Hypothalamus (tissue), 51 donors: ENCODE results near the gene CASP3.
"Not testable (repeated sequence)": the region's sequence is repeated elsewhere in the genome, so short reads cannot be mapped to it uniquely, and the experiment has no call there.

Source experiments
- DNase-seq, 51 donors: peaks; one replicate each; lab custom pipeline; 2025; lab: John Stamatoyannopoulos, UW

Gene CASP3

DNA sequence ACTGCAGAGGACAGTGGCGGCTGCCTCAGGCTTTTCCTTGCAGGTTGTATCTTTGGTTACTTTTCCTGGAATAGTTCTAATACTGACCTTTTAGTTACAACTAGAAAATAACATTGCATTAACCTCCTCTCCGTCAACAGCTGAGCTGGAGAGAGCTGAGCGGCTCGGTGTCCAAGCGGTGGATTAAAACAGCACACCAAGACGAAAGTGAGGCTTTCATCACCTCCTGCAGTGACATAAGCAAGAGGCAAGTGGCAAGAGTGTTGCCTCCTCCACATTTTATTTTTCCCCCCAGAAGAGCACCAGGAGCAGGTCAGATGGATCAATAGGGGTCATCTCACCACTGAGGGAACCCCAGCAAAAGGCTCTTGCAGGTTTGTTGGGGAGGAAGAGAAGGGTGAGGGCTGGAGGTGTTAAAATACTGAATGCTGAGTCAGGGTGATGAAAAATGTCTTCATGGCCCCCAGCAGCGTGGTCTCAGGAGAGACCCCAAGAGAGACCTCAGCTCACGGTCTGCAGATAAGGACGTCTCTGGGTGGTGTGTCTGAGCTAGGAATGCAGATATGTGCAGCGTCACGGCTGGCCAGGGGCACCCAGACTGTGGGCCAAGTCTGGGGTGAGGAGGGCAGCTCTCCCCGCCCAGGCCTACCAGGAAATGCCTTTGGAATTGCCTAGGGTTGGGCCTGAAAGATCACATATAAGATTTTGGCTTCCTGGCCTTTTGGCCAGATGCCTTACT is 50.3 kb downstream of the CASP3 start:
- DNase-seq: no peak

DNA sequence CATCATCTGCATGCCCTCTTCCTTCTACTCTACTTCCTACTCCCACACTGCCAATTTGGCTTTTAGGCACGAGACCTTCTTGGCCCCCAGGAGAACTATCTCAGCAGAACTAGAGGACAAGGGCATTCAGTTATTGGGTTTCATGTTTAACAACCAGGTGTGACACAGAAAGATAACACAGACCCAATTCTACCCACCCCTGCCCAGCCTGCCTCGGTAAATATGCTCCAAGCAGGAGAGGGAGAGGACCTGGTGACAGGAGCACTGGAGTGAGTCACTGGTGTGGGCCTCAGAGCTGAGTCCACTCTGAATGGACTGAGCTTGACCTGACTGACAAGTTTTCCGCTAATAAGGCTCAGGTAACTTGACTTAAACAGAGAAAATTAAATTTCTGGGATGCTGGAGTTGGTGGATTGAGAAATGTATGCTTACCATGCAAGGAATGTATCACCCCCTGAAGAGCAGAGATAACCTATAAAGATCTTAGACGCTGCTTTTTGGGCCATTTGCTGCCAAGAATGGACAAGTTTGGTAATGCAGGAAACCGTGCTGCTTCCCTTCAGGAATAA is 52.5 kb downstream of the CASP3 start:
- DNase-seq: no peak

DNA sequence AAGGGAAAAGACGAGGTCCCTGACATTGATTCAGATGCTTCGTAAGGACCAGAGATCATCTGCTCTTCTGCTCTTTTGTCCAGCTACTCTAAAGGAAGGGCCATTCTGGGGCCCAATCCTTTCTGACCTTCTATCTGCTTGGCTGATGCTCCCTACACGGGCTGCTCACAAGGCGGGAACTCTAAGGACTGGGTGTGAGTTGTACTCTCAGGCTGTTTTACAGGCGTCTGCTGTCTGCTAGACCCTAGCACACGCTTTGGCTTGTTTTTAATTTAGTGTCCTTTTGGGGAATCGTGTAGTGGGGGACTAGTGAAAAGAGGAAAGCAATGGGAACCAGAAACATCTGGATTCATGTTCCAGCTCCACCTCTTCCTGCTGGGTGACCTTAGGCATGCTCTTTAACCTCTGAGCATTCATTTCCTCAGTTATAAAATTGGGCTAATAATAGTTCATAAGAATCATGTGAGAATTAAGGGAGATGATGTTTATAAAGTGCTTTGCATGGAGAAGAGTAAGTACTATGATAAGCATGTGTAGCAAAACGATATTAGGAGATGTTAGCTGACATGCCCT is 53.1 kb downstream of the CASP3 start:
- DNase-seq: no peak

DNA sequence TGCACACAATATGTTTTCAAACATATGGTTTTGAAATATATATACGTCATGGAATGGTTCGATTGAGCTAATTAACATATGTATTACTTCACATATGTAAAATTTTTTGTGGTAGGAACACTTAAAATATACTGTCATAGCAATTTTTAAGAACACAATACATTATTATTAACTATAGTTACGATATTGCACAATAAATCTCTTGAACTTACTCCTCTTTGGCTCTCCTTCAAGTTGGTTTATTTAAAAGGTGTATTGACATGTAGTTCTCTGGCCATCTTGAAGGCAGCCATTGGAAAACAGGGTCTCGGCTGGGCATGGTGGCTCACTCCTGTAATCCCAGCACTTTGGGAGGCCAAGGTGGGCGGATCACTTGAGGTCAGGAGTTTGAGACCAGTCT is 53.8 kb downstream of the CASP3 start:
- DNase-seq: no peak

DNA sequence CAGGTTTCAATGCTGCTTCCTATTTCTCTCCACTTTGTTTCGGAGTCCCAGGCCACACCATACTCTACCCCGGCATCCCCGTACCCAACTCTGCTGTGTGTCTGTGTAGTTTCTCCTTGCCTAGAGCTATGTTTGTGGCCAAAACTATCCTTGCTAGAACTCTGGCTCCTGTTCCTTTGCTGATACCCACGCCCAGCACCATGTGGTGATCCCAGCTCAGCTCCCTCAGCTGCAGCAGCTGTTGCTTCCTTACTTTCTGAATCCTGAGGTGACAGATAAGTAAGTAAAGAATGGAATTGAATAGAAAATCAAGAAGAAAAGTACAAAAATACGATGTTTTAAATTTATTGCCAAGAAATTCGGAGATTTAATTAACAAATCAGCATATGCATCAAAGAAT is 55.8 kb downstream of the CASP3 start:
- DNase-seq: no peak

DNA sequence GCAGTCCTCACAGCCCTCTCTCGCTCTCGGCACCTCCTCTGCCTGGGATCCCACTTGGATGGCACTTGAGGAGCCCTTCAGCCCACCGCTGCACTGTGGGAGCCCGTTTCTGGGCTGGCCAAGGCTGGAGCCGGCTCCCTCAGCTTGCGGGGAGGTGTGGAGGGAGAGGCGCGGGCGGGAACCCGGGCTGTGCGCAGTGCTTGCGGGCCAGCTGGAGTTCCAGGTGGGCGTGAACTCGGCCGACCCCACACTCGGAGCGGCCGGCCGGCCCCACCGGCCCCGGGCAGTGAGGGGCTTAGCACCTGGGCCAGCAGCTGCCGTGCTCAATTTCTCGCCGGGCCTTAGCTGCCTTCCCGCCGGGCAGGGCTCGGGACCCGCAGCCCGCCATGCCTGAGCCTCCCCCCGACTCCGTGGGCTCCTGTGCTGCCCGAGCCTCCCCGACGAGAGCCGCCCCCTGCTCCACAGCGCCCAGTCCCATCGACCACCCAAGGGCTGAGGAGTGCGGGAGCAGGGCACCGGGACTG is 57.4 kb downstream of the CASP3 start:
- DNase-seq: not testable (repeated sequence)

DNA sequence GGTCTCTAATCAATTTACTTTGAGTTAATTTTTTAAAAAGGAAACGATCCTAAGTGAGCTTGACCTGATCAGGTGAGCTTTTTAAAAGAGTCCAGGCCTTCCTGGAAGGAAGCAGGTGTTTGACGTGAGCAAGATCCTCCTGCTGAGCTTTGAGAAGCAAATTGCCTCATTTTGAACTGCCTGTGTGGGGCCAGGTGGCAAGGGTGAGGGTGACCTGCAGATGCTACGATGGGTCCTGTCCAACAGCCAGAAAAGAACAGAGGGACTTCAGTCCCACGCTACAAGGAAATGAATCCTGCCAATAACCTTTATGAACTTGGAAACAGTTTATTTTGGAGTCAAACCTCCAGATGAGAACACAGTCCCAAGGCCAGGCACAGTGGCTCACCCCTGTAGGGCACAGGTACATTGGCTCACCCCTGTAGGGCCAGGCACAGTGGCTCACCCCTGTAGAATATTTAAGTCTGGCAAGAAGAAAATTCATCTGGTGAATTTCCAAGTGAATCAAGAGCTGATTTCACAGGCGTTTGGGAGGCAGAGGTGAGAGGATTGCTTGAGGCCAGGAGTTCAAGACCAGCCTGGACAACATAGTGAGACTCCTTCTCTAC is 58.1 kb downstream of the CASP3 start:
- DNase-seq: no peak

DNA sequence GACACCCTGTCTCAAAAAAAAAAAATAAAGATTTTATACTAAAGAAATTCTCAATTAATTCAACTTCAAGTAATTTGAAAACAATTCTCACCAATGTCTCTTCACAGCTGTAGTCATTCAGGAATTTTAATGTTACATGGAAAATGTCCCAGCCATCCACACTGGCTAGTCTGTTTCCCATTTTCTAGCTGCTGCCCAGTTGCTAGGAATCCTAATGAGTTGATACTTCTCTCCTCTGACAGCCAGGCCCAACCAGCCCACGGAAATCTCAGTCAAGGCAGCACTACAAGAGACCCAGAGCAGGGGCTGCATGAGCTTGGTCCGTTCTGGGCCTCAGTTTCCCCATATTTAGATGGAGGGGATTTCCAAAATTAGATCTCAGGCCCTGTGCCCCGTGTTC is 59.1 kb downstream of the CASP3 start:
- DNase-seq: peak in 14 of 51 donors; percentile 2 to 39 (median 10)

DNA sequence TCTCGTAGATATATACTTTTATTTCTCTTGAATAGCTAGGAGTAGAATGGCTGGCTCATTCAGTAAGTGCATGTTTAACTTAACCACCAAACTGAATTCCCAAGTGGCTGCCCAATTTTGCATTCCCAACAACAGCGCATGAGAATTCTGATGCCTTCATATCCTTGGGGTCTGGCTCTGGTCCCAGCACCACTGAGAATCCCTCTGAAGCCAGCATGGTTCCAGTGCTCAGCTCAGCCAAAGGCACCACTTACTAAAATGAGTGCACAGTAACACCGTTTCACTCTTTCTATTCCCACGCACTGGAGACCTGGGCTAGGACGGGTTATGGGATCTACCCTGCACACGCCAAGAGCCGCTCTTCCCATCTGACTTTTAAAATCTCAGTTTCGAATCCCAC is 60.4 kb downstream of the CASP3 start:
- peak in 7 of 51 donors; percentile 1 to 11 (median 4) for DNase-seq

DNA sequence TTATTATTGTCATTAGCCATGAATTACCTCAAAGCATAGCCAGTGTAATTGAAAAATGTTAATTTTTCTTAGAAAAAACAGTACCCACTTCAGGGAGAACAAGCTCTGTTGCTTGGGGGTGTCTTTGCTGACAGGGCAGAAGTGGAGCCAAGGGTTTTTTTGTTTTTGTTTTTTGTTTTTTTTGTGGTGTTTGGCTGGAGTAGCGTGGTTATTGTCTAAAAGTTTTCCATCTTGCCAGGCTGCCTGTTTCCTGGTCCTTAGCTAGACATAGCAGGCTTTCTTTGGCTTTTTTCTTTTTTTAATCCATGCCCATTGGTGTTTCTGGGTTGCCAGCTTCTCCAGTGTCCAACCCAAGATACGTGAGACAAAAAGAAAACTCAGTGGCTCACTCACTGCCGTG is 61.5 kb downstream of the CASP3 start:
- DNase-seq: peak in 10 of 51 donors; percentile 2 to 36 (median 8)

DNA sequence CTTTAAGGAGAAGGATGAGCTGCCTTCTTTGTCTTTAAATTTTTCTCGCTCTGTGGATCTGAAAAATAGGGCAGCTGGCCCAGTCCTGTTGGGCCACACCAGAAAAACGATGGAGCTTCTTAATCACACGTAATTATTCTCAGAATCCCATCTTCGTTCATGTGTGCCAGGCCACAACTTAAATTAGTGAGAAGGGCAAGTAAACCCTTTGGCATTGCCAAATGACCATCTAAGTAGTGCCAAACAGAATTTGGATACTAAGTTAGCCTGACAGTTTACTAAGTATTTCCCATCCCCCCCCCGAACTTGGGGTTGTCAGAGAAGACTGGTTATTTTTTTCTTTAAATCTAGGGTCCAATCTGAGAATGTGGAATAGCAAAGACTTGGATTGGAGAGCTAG is 62.0 kb downstream of the CASP3 start:
- no peak for DNase-seq

DNA sequence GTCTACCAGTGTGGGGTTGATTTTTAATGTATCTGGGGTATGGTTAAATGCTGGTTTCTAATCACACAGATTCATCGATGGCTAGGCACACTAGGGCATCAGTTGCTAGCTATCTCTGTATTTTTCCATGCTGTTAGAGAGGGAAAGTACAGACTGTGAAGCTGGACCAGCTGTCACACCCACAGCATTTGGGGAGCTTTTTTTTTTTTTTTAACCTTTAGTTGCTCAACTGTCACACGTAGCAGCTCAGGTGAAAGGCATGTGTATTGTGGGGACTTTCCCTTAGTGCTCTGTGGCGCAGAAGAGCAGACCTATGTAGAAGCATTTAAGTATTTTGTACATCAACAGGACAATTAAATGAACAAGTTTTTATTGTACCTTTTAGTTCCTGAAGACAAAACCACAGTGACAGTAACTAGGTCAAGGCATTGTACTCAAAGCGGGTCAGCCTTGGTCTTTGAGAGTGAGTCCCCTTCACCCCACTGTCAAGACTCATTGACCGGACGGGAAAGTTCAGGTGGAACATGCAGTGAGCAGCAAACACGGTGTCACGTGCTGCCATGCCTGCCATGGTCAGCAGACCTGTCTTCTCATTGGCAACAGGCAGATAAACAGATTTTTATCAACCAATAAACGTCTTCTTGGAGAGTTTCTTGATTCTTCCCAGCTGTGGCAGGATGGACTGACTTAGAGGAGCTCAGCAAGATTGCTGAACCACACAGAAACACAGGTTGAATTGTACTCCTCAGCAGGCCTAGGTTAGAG is 65.3 kb downstream of the CASP3 start:
- no peak for DNase-seq
